Neural cell (in vitro differentiated cells): ENCODE results near the gene MUC6.

Experiments
- CTCF ChIP-seq: fragments of 450-650 bp; IDR thresholded peaks from 2 replicates; pipeline ENCODE4 v1.5.1; 2014; ENCODE audit warnings: antibody characterized with exemption, mild to moderate bottlenecking, moderate library complexity; ENCODE audit not compliant: poor library complexity, severe bottlenecking
- MXI1 ChIP-seq: fragments of 450-650 bp; conservative IDR thresholded peaks from 2 replicates; pipeline ENCODE4 v1.6.1; 2014; ENCODE audit warnings: antibody characterized with exemption, mild to moderate bottlenecking; ENCODE audit not compliant: poor library complexity, severe bottlenecking
- RAD21 ChIP-seq: fragments of 450-650 bp; conservative IDR thresholded peaks from 2 replicates; pipeline ENCODE4 v1.6.1; 2014; ENCODE audit warnings: antibody characterized with exemption, mild to moderate bottlenecking, moderate library complexity

GRCh38 chr11:969651-970205 is 66.8 kb downstream of the MUC6 start:
- TF ChIP-seq CTCF (no peak), MXI1 (no peak), RAD21 (no peak)
